Osteocyte (in vitro differentiated cells): ENCODE measurements around the gene MAGED1. TPM values are rescaled to one million over a fixed set of nuclear protein-coding genes. Genes with fewer than 3 reads are reported as not detected.
"Not testable (repeated sequence)": the region's sequence is repeated elsewhere in the genome, so short reads cannot be mapped to it uniquely, and the experiment has no call there.

Experiments used
- DNase-seq: peaks from one replicate; pipeline ENCODE4 v3.0.0; 2021; ENCODE audit warnings: mixed read lengths; ENCODE audit not compliant: unreplicated experiment; ENCODE audit errors: extremely low spot score
- H3K27ac Mint-ChIP-seq: one replicate; pipeline ENCODE4 v1.8.0; 2021; ENCODE audit warnings: mild to moderate bottlenecking, mixed read lengths; ENCODE audit not compliant: unreplicated experiment
- H3K27me3 Mint-ChIP-seq: one replicate; pipeline ENCODE4 v1.8.0; 2021; ENCODE audit warnings: mixed read lengths; ENCODE audit not compliant: unreplicated experiment
- H3K36me3 Mint-ChIP-seq: one replicate; pipeline ENCODE4 v1.8.0; 2021; ENCODE audit warnings: mixed read lengths; ENCODE audit not compliant: unreplicated experiment
- H3K4me1 Mint-ChIP-seq: one replicate; pipeline ENCODE4 v1.8.0; 2021; ENCODE audit warnings: mixed read lengths; ENCODE audit not compliant: unreplicated experiment
- H3K4me3 Mint-ChIP-seq: one replicate; pipeline ENCODE4 v1.8.0; 2021; ENCODE audit warnings: mild to moderate bottlenecking, moderate library complexity, mixed read lengths; ENCODE audit not compliant: unreplicated experiment
- H3K9me3 Mint-ChIP-seq: one replicate; pipeline ENCODE4 v1.8.0; 2021; ENCODE audit warnings: mixed read lengths; ENCODE audit not compliant: unreplicated experiment
- total RNA-seq: library from RNA; stranded (reverse); gene quantifications from 2 replicates; pipeline ENCODE4 v1.2.1, GENCODE V29; 2021
- TF ChIP-seq, protein P1 (sequence below): fragments of 200-600 bp; sonication (generic); IDR thresholded peaks from 2 replicates; pipeline ENCODE4 v1.5.0; 2021; ENCODE audit warnings: antibody characterized with exemption, mild to moderate bottlenecking, moderate library complexity

MAGED1 gene
- total RNA-seq, 1 donor from 2014 or later = 396 TPM

GRCh38 chrX:51894697-51895336 is 1.4 kb downstream of the MAGED1 start:
- H3K4me1 Mint-ChIP-seq = peaks cover 45% of the 10 kb centered on the region
- no peaks in the 10 kb centered on the region for H3K9me3 Mint-ChIP-seq
- peak overlapping the region; percentile 88 for H3K27ac Mint-ChIP-seq

DNA sequence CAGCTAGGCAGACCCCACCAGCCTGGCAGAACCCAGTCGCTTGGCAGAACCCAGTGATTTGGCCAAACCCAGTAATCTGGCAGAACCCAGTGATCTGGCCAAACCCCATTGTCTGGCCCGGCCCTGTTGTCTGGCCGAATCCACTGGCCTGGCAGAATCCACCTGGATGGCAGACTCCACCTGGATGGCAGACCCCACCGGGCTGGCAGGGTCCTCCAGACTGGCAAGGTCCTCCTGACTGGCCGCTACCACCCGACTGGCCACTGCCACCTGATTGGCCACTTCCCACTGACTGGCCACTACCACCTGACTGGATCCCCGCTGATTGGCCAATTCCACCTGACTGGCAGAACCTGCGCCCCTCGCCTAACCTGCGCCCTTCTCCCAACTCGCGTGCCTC is 3.2 kb downstream of the MAGED1 start:
- H3K4me3 Mint-ChIP-seq = peak overlapping the region; percentile 51
- peaks cover 44% of the 10 kb centered on the region for H3K4me1 Mint-ChIP-seq
- no peak for DNase-seq
- no peaks in the 10 kb centered on the region for H3K9me3 Mint-ChIP-seq
- H3K27ac Mint-ChIP-seq = no peak overlapping the region
- TF ChIP-seq, protein P1, sequence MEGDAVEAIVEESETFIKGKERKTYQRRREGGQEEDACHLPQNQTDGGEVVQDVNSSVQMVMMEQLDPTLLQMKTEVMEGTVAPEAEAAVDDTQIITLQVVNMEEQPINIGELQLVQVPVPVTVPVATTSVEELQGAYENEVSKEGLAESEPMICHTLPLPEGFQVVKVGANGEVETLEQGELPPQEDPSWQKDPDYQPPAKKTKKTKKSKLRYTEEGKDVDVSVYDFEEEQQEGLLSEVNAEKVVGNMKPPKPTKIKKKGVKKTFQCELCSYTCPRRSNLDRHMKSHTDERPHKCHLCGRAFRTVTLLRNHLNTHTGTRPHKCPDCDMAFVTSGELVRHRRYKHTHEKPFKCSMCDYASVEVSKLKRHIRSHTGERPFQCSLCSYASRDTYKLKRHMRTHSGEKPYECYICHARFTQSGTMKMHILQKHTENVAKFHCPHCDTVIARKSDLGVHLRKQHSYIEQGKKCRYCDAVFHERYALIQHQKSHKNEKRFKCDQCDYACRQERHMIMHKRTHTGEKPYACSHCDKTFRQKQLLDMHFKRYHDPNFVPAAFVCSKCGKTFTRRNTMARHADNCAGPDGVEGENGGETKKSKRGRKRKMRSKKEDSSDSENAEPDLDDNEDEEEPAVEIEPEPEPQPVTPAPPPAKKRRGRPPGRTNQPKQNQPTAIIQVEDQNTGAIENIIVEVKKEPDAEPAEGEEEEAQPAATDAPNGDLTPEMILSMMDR = no peak
- peaks cover 26% of the 10 kb centered on the region for H3K36me3 Mint-ChIP-seq
- H3K27me3 Mint-ChIP-seq = no peaks in the 10 kb centered on the region

More at GRCh38 chrX:51894697-51895336, 1.4 kb downstream of the MAGED1 start:
- DNase-seq = no peak
- TF ChIP-seq, protein P1 = peak; percentile 7
- Mint-ChIP-seq H3K4me3 (peak overlapping the region; percentile 85), H3K27me3 (no peaks in the 10 kb centered on the region), H3K36me3 (peaks cover 21% of the 10 kb centered on the region)

- Mint-ChIP-seq H3K4me3 (no peak overlapping the region), H3K27ac (no peak overlapping the region), H3K27me3 (no peaks in the 10 kb centered on the region), H3K36me3 (peaks cover 34% of the 10 kb centered on the region), H3K9me3 (peaks cover 8% of the 10 kb centered on the region), H3K4me1 (peaks cover 33% of the 10 kb centered on the region)
- TF ChIP-seq, protein P1 = no peak
- DNase-seq = no peak
These were observed 6.3 kb downstream of the MAGED1 start for GRCh38 chrX:51899741-51900140.

DNA sequence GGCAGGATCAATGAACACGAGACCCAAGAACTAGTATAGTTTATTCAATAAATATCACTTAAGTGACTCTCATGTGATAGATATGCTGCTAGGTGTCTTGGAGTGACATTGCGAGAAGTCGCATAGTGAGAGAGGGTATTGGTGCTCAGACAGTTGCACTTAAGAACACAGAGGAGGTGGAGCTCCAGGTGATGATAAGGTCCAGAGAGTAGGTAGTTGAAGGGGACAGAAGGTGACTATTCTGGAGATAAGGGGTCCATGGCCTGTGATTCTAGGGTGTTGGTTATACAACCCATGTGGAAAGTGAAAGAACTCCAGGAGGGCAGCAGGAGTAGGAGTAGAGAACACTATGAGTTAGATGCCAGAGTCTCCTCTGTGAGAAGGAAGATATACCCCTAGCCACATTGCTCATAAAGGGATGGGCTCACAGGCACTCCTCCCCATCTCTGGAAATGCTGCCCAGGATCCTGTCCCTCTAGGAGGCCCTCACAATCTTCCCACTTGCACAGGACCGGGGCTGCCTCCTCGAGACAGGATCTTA is 9.2 kb downstream of the MAGED1 start:
- peaks cover 20% of the 10 kb centered on the region for H3K36me3 Mint-ChIP-seq
- DNase-seq = no peak
- peaks cover 12% of the 10 kb centered on the region for H3K4me1 Mint-ChIP-seq
- TF ChIP-seq, protein P1 = no peak
- peaks cover 8% of the 10 kb centered on the region for H3K9me3 Mint-ChIP-seq
- H3K4me3 Mint-ChIP-seq = no peak overlapping the region
- no peak overlapping the region for H3K27ac Mint-ChIP-seq
- peaks cover under 1% of the 10 kb centered on the region for H3K27me3 Mint-ChIP-seq

DNA sequence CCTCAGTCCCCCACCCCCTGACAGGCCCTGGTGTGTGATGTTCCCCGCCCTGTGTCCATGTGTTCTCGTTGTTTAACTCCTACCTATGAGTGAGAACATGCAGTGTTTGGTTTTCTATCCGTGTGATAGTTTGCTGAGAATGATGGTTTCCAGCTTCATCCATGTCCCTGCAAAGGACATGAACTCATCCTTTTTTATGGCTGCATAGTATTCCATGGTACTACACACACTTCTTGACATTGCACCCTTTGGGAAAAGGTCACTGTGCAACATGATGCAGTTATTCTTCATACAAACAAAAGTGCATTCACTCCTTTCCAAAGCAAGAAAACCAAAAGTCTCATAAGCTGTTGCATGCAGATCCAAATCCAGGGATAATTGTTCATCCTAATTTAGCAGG is 11.7 kb downstream of the MAGED1 start:
- H3K27ac Mint-ChIP-seq, H3K4me1 Mint-ChIP-seq, DNase-seq, H3K4me3 Mint-ChIP-seq, H3K9me3 Mint-ChIP-seq, H3K27me3 Mint-ChIP-seq: not testable (repeated sequence)
- H3K36me3 Mint-ChIP-seq = peaks cover 11% of the 10 kb centered on the region
